Measurements from ENCODE around the gene PTCH2. TPM values are rescaled to one million over a fixed set of nuclear protein-coding genes. Genes with fewer than 3 reads are reported as not detected.

Gene PTCH2
- total RNA-seq, 2 donors from 2014 or later = 0.32 to 31.9 TPM

GRCh38 chr1:44784094-44785028 is 58.7 kb downstream of the PTCH2 start:
- Histone ChIP-seq H3K27ac (peak overlapping the region in 1 of 2 donors; percentile 21), H3K9me3 (no peaks in the 10 kb centered on the region), H3K36me3 (no peaks in the 10 kb centered on the region), H3K4me1 (replicated peaks) (no peaks in the 10 kb centered on the region), H3K4me3 (peak overlapping the region; percentile 20 to 31), H3K27me3 (replicated peaks; ENCODE audit: insufficient read depth) (no peaks in the 10 kb centered on the region)
- intact Hi-C loops (cut with DNase I) = loop anchor here (5.0 kb wide), 1 partner anchor 52 kb away; the partner anchor contains the start of gene RNU5D-1
- WGBS = 10% methylated on average over 60 of the region's 71 CpGs
- TF ChIP-seq POLR2A (IDR thresholded peaks at IDR 0.05) = no peak
- TF ChIP-seq POLR2AphosphoS5 (IDR thresholded peaks at IDR 0.05) = no peak
- no peak for TF ChIP-seq CTCF (IDR thresholded peaks at IDR 0.05)
- no peak for DNase-seq (ENCODE audit: low spot score)

- Histone ChIP-seq H3K27me3 (replicated peaks; ENCODE audit: insufficient read depth) (no peaks in the 10 kb centered on the region), H3K4me1 (replicated peaks) (no peaks in the 10 kb centered on the region), H3K4me3 (peak overlapping the region; percentile 20 to 31), H3K9me3 (no peaks in the 10 kb centered on the region), H3K36me3 (no peaks in the 10 kb centered on the region), H3K27ac (peak overlapping the region in 1 of 2 donors; percentile 21)
- 27% methylated on average over 8 of the region's 8 CpGs for WGBS
- intact Hi-C loops (cut with DNase I) = no loop called here
- DNase-seq (ENCODE audit: low spot score) = peak; percentile 63
- TF ChIP-seq POLR2A (IDR thresholded peaks at IDR 0.05) = no peak
- TF ChIP-seq POLR2AphosphoS5 (IDR thresholded peaks at IDR 0.05) = peak; percentile 35
- no peak for TF ChIP-seq CTCF (IDR thresholded peaks at IDR 0.05)
These were observed 59.4 kb downstream of the PTCH2 start for GRCh38 chr1:44783697-44784093.

GRCh38 chr1:44780583-44781121 is 62.4 kb downstream of the PTCH2 start:
- Histone ChIP-seq H3K27ac (no peak overlapping the region), H3K9me3 (no peaks in the 10 kb centered on the region), H3K36me3 (peaks cover 4 to 5% of the 10 kb centered on the region in 2 donors), H3K4me3 (no peak overlapping the region), H3K27me3 (replicated peaks; ENCODE audit: insufficient read depth) (no peaks in the 10 kb centered on the region), H3K4me1 (replicated peaks) (peaks cover 5% of the 10 kb centered on the region)
- WGBS = 84% methylated on average over 14 of the region's 14 CpGs
- TF ChIP-seq POLR2AphosphoS5 (IDR thresholded peaks at IDR 0.05) (no peak), POLR2A (IDR thresholded peaks at IDR 0.05) (no peak), CTCF (IDR thresholded peaks at IDR 0.05) (no peak)
- DNase-seq (ENCODE audit: low spot score) = no peak
- intact Hi-C loops (cut with DNase I) = no loop called here

GRCh38 chr1:44778705-44779576 is 64.1 kb downstream of the PTCH2 start:
- Histone ChIP-seq H3K36me3 (peaks cover 4 to 5% of the 10 kb centered on the region in 2 donors), H3K27me3 (replicated peaks; ENCODE audit: insufficient read depth) (no peaks in the 10 kb centered on the region), H3K9me3 (no peaks in the 10 kb centered on the region), H3K4me3 (no peak overlapping the region), H3K27ac (no peak overlapping the region), H3K4me1 (replicated peaks) (peaks cover 5% of the 10 kb centered on the region)
- intact Hi-C loops (cut with DNase I) = loop anchor here (5.0 to 10.0 kb wide), 2 partner anchors 233 to 526 kb away; partner anchors contain the start of genes HECTD3 and UROD
- TF ChIP-seq POLR2AphosphoS5 (IDR thresholded peaks at IDR 0.05) (no peak), CTCF (IDR thresholded peaks at IDR 0.05) (no peak), POLR2A (IDR thresholded peaks at IDR 0.05) (no peak)
- WGBS = 93% methylated on average over 6 of the region's 6 CpGs
- no peak for DNase-seq (ENCODE audit: low spot score)

Data from prostate gland (tissue), 2 donors.